ENCODE results near the gene LSM11. TPM values are rescaled to one million over a fixed set of nuclear protein-coding genes. Genes with fewer than 3 reads are reported as not detected.
"Not testable (repeated sequence)": the region's sequence is repeated elsewhere in the genome, so short reads cannot be mapped to it uniquely, and the experiment has no call there.

Gene LSM11
- 1 to 10 TPM; 5.4 to 5.8 TPM for total RNA-seq

DNA sequence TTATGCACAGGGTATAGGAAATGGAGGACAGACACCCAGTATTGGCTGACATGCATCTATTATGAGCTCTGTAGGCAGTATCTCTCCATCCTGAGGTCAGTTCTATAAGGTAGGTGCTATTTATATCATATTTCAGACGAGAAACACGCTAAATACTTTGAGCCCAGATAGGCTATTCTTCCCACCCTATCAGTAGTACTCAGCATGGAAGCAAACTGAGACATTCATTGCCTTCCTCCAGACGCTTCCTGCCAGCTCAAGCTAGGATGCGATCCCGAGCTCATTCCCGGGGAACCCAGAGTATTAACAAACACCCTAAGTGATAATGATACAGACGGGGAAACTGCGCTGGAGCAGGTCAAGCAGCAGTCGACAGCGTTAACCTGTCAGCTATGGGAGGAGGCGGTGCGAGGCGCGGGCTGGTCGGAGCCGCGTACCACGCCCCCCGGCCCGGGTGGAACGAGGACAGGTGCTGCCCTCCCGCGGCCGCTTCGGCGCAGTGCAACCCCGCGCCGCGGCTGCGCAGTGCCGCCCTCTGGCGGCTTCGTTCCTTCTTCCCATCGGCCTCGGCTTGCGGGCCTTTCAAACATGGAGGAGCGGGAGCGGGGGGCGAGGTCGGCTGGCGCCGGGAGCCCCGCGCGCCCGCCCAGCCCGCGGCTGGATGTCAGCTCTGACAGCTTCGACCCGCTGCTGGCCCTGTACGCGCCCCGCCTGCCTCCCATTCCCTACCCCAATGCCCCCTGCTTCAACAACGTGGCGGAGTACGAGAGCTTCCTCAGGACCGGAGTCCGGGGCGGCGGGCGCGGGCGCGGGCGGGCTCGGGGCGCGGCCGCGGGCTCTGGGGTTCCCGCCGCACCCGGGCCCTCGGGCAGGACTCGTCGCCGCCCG is at the start of gene LSM11:
TSS of gene LSM11 (plus strand) at position 550 of the 888 bp plus-strand sequence. CDS start at position 589, 39 bp downstream.
- Mint-ChIP-seq H3K27me3 (no peaks in the 10 kb centered on the region), H3K36me3 (ENCODE audit: low read depth) (peaks cover 10% of the 10 kb centered on the region), H3K9me3 (no peaks in the 10 kb centered on the region), H3K4me3 (peak within 1 kb of the TSS; percentile 82), H3K4me1 (peaks cover 41% of the 10 kb centered on the region), H3K27ac (peak within 1 kb of the TSS; percentile 76)
- ChIA-PET POLR2A (interaction anchor here (0.7 to 2.2 kb wide), 7 partner anchors 12 to 600 kb away, joined by 3 to 10 read pairs (median 5); partner anchors contain the start of genes SOX30 and THG1L), CTCF (interaction anchor here (0.6 to 4.7 kb wide), 84 partner anchors 9 to 589 kb away, joined by 3 to 84 read pairs (median 4); partner anchors contain the start of genes C5orf52, CLINT1, NIPAL4 and SOX30)
- peak; percentile 93 for DNase-seq

DNA sequence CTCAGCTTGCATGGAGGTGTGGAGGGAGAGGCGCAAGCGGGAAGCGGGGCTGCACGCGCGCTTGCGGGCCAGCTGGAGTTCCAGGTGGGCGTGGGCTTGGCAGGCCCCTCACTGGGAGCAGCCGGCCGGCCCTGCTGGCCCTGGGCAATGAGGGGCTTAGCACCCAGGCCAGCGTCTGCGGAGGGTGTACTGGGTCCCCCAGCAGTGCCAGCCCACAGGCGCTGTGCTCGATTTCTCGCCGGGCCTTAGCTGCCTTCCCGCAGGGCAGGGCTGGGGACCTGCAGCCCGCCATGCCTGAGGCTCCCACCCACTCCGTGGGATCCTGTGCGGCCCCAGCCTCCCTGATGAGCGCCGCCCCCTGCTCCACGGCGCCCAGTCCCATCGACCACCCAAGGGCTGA is 49.7 kb upstream of the LSM11 start:
- H3K27me3 Mint-ChIP-seq; H3K4me1 Mint-ChIP-seq; DNase-seq; H3K36me3 Mint-ChIP-seq (ENCODE audit: low read depth); H3K27ac Mint-ChIP-seq; POLR2A ChIA-PET; H3K4me3 Mint-ChIP-seq: not testable (repeated sequence)
- CTCF ChIA-PET: interaction anchor here (1.7 kb wide), 1 partner anchor 25 kb away, joined by 6 read pairs; no protein-coding TSS in a partner anchor
- H3K9me3 Mint-ChIP-seq: peaks cover 18% of the 10 kb centered on the region

DNA sequence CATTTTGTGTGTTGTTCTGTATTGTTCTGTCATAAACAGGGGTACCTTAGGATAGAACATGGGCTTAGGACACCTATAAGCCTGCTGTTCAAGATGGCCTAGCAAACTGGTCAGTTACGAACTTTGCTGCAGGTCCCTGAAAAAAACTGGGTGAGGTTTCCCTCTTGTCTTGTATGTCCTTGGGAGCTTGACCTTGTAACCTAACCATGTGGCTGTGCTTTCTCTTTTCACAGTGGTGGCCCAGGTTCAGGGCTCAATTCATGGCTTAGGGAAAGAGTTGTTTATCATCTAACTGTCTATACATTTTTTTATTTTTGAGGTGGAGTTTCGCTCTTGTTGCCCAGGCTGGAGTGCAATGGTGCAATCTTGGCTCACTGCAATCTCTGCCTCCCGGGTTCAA is 47.4 kb upstream of the LSM11 start:
- POLR2A ChIA-PET; DNase-seq; H3K27me3 Mint-ChIP-seq; H3K36me3 Mint-ChIP-seq (ENCODE audit: low read depth); CTCF ChIA-PET; H3K27ac Mint-ChIP-seq; H3K4me1 Mint-ChIP-seq; H3K4me3 Mint-ChIP-seq: not testable (repeated sequence)
- H3K9me3 Mint-ChIP-seq: peaks cover 17% of the 10 kb centered on the region

DNA sequence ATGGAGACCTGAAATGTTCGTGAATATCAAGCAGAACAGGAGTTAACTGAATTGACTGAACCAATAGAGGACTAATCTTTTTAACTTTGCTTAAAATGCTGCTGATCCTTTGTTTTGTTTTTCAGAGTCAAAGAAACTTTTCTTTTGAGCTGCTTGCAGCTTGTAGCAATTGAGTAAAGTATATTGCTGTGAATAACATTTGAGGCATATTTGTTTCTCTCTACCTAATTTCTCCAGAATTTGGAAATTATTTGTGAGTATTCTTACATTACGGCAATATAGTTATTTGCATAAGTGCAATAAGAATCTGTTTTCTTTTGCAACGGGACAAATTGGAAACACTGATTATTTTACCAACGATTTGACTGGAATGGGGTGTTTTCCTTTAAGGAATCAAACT is 44.8 kb upstream of the LSM11 start:
- POLR2A ChIA-PET; H3K4me3 Mint-ChIP-seq; H3K27ac Mint-ChIP-seq; H3K36me3 Mint-ChIP-seq (ENCODE audit: low read depth); H3K4me1 Mint-ChIP-seq; H3K27me3 Mint-ChIP-seq; DNase-seq; CTCF ChIA-PET: not testable (repeated sequence)
- peaks cover 13% of the 10 kb centered on the region for H3K9me3 Mint-ChIP-seq

DNA sequence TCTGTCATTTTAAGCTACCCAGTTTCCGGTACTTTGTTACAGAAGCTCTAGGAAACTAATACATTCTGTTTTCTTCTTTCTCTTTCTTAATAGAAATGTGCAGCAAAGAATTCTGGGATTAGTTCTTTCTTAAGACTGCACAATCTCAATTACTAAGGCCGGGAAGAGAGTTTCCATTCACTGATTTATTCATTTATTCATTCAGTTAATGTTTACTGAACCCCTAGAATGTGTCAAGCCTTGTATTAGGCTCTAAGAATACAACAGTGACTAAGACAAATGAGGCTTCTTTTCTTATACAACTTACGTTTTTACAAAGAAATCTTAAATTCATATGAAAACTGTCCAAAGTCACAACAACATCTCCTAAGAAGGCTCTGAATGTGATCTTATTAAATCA is 39.8 kb upstream of the LSM11 start:
- POLR2A ChIA-PET: no interaction called here
- Mint-ChIP-seq H3K36me3 (ENCODE audit: low read depth) (no peaks in the 10 kb centered on the region), H3K9me3 (peaks cover 5% of the 10 kb centered on the region), H3K27me3 (peaks cover 8% of the 10 kb centered on the region), H3K4me1 (no peaks in the 10 kb centered on the region), H3K4me3 (no peak overlapping the region), H3K27ac (no peak overlapping the region)
- DNase-seq: no peak
- CTCF ChIA-PET: no interaction called here

DNA sequence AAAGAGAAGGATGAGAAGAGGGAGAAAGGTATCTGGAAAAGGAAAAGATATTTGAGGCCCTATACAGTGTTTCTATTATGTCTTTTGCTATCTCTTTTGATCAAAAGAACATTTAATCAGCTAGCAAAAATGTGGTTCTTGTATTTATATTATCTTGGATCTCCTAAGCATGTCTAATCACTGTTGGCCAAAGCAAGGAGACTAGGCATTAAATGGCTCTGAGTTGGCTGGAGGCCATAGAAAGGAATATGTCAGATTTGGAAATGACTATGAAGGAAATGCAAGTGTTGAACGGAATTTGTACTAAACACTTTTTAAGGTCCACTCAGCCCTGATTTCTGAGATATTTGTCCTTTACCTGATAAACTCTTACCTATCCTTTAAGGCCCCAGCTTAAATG is 34.6 kb upstream of the LSM11 start:
- ChIA-PET POLR2A (no interaction called here), CTCF (interaction anchor here (1.0 to 2.6 kb wide), 2 partner anchors 8 to 9 kb away, joined by 3 to 9 read pairs; no protein-coding TSS in a partner anchor)

DNA sequence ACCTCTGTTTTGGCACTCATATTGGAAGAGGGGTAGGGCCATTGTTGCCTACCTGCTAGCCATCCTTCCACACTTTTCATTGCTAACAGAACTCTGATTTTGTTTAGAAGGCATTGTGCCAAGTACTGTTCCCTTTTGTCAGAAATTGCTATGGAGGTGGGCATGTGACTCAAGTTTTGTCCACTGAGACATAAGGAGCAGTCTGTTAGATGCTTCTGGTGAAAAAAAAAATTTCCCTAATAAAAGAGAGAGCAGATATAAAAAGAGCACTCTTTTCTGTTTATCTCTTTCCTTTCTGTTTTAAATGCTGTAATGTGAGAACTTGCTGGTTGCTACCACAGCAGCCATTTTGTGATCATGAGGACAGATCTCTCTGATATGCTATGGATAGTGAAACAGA is 34.2 kb upstream of the LSM11 start:
- Mint-ChIP-seq H3K4me3 (no peak overlapping the region), H3K9me3 (no peaks in the 10 kb centered on the region), H3K27me3 (peaks cover 6% of the 10 kb centered on the region), H3K36me3 (ENCODE audit: low read depth) (peaks cover 2% of the 10 kb centered on the region), H3K4me1 (peaks cover 17% of the 10 kb centered on the region), H3K27ac (no peak overlapping the region)
- CTCF ChIA-PET: interaction anchor here (1.0 to 2.6 kb wide), 2 partner anchors 8 to 9 kb away, joined by 3 to 9 read pairs; no protein-coding TSS in a partner anchor
- no peak for DNase-seq
- POLR2A ChIA-PET: no interaction called here

More for the DNA sequence above, 34.6 kb upstream of the LSM11 start:
- Mint-ChIP-seq H3K4me1 (peaks cover 15% of the 10 kb centered on the region), H3K9me3 (no peaks in the 10 kb centered on the region), H3K4me3 (no peak overlapping the region), H3K36me3 (ENCODE audit: low read depth) (peaks cover 2% of the 10 kb centered on the region), H3K27me3 (peaks cover 8% of the 10 kb centered on the region), H3K27ac (no peak overlapping the region)
- DNase-seq: no peak

DNA sequence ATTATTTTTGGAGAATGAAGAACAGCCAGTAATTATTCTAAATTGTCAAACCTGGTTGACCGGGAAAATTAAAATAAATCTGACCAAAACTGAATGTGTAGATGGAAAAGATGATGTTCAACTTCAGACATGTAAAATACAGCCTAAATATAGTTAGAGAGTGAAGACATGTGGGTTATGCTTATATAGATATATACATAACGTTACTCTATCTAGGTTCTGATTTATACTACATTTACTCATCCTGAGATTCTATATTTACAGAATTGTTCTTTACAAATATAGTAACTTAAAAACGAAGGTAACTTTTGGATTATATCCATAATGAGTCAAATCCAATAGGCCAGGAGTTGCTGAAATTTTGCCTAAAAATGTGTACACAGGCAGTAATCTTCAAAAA is 33.1 kb upstream of the LSM11 start:
- H3K4me3 Mint-ChIP-seq: no peak overlapping the region
- peaks cover 2% of the 10 kb centered on the region for H3K36me3 Mint-ChIP-seq (ENCODE audit: low read depth)
- H3K27me3 Mint-ChIP-seq: peaks cover 1% of the 10 kb centered on the region
- ChIA-PET CTCF (interaction anchor here (1.0 kb wide), 1 partner anchor 33 kb away, joined by 4 read pairs; the partner anchor contains the start of gene LSM11), POLR2A (no interaction called here)
- H3K4me1 Mint-ChIP-seq: peaks cover 22% of the 10 kb centered on the region
- no peak for DNase-seq
- no peak overlapping the region for H3K27ac Mint-ChIP-seq
- H3K9me3 Mint-ChIP-seq: no peaks in the 10 kb centered on the region

DNA sequence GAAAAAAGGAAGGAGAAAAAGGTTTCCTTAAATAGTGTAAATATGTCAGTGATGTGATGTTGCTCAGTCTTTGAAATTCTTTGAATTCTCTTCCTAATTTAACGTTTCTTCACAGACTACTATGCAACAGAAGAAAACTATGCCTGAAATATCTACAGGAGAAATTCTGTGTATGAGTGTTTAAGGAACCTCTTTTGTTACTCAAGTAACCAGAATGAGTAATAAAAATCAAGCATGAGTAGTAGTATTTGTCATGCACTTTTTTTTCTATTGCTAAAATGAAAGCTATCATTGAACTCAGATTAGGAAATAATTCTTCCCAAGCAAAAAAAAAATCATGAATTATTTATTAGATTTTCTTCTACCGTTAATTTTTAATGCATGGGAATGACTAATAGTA is 32.6 kb upstream of the LSM11 start:
- H3K4me3 Mint-ChIP-seq: no peak overlapping the region
- H3K9me3 Mint-ChIP-seq: no peaks in the 10 kb centered on the region
- peaks cover 2% of the 10 kb centered on the region for H3K36me3 Mint-ChIP-seq (ENCODE audit: low read depth)
- H3K27ac Mint-ChIP-seq: no peak overlapping the region
- ChIA-PET POLR2A (interaction anchor here (1.0 kb wide), 1 partner anchor 139 kb away, joined by 3 read pairs; no protein-coding TSS in a partner anchor), CTCF (interaction anchor here (1.0 kb wide), 1 partner anchor 32 kb away, joined by 4 read pairs; the partner anchor contains the start of gene LSM11)
- DNase-seq: no peak
- peaks cover 22% of the 10 kb centered on the region for H3K4me1 Mint-ChIP-seq
- H3K27me3 Mint-ChIP-seq: no peaks in the 10 kb centered on the region

DNA sequence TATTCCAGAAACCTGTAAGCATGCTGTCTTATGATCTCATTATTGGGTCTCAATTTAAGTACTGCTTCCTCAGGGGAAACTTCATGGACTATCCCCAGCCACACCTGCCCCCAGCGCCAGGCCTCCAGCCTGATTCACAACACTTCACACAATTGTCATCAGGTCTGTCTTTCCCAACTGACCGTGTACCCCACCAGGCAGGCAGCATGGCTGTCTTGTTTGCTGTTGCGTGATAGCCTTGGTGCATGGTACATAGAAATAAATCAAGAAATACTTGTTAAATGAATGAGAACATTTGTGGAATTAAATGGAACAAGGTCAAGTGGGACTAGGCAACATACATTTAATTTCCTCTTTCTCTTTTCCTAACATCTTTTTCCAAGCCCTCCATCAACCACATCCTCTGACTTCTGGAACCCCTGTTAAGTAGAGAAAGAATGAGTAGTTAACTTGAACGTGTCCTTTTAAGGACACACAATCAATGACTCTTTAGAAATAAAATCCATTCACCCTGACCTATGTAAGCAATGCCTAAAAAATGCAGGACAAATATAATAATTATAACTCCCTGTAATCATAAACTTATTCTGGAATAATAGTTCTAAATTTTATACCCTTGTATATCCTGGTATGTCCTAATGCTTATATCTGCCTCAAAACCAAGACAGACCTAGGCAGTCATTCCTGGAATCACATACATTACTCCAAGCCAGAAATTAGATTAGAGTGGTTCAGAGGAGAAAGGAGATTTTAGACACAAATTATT is 29.5 kb upstream of the LSM11 start:
- no peak for DNase-seq
- H3K36me3 Mint-ChIP-seq (ENCODE audit: low read depth): peaks cover 2% of the 10 kb centered on the region
- H3K9me3 Mint-ChIP-seq: no peaks in the 10 kb centered on the region
- H3K4me1 Mint-ChIP-seq: peaks cover 44% of the 10 kb centered on the region
- H3K4me3 Mint-ChIP-seq: no peak overlapping the region
- POLR2A ChIA-PET: no interaction called here
- H3K27me3 Mint-ChIP-seq: no peaks in the 10 kb centered on the region
- no peak overlapping the region for H3K27ac Mint-ChIP-seq
- CTCF ChIA-PET: no interaction called here

DNA sequence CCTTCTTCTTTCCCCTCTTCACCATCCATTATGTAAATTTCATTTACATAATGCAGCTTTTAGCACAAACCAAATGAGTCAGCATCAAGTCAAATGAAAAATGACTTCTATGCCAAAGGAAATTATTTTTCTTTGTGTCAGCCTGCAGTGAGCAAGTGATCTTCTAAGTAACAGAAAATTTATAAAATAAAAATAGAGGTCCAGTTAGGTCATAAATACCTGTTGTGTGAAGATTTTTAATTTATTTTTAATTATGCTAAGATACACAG is 29.0 kb upstream of the LSM11 start:
- POLR2A ChIA-PET: no interaction called here
- Mint-ChIP-seq H3K4me3 (no peak overlapping the region), H3K9me3 (no peaks in the 10 kb centered on the region)

DNA sequence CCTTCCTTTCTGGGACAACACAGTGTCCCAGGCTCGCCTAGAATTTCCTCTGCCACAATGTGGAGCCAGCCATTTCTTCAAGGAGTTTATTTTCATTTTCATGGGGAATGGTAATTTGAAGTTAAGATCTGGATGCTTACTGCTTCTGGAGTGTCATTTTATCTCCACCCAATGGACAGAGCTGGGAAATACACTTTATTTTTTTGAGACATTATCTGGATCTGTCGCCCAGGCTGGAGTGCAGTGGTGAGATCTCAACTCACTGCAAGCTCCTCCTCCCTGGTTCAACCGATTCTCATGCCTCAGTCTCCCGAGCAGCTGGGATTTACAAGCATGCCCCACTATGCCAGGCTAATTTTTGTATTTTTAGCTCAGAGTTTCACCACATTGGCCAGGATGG is 25.0 kb upstream of the LSM11 start:
- H3K27me3 Mint-ChIP-seq: no peaks in the 10 kb centered on the region
- ChIA-PET CTCF (interaction anchor here (0.7 to 4.2 kb wide), 43 partner anchors 9 to 471 kb away, joined by 3 to 43 read pairs (median 5); partner anchors contain the start of genes LSM11 and THG1L), POLR2A (interaction anchor here (0.6 to 2.2 kb wide), 6 partner anchors 13 to 179 kb away, joined by 3 to 10 read pairs (median 5); partner anchors contain the start of gene THG1L)
- H3K4me1 Mint-ChIP-seq: peaks cover 33% of the 10 kb centered on the region
- no peak overlapping the region for H3K4me3 Mint-ChIP-seq
- H3K36me3 Mint-ChIP-seq (ENCODE audit: low read depth): peaks cover 1% of the 10 kb centered on the region
- DNase-seq: no peak
- no peak overlapping the region for H3K27ac Mint-ChIP-seq
- H3K9me3 Mint-ChIP-seq: no peaks in the 10 kb centered on the region

More for the DNA sequence above, 29.0 kb upstream of the LSM11 start:
- no peaks in the 10 kb centered on the region for H3K27me3 Mint-ChIP-seq
- DNase-seq: no peak
- H3K36me3 Mint-ChIP-seq (ENCODE audit: low read depth): peaks cover 2% of the 10 kb centered on the region
- no peak overlapping the region for H3K27ac Mint-ChIP-seq
- H3K4me1 Mint-ChIP-seq: peaks cover 42% of the 10 kb centered on the region
- CTCF ChIA-PET: no interaction called here

DNA sequence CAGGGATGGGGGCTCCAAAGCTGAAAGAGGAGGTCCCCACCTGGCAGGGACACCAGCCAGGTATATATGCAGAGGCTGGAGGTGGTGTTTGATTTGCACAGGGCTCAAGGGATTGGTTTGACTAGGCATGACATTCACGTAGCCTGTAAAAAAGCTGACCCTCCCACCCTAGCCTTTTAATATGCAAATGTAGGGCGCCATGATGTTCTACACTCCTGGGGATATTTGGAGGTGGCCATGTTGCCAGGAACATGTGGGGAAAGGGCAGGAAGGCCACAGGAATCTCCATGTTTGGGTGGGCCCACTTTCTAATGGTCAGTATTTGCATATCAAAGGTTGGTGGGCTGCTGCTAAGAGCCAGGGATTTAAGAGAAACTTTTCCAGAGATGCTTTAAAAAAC is 24.3 kb upstream of the LSM11 start:
- H3K27ac Mint-ChIP-seq: no peak overlapping the region
- peaks cover 33% of the 10 kb centered on the region for H3K4me1 Mint-ChIP-seq
- H3K36me3 Mint-ChIP-seq (ENCODE audit: low read depth): peaks cover 6% of the 10 kb centered on the region
- H3K9me3 Mint-ChIP-seq: no peaks in the 10 kb centered on the region
- ChIA-PET CTCF (interaction anchor here (0.7 to 4.2 kb wide), 37 partner anchors 10 to 1660 kb away, joined by 3 to 43 read pairs (median 5); partner anchors contain the start of genes LSM11 and THG1L), POLR2A (interaction anchor here (1.1 to 2.2 kb wide), 2 partner anchors 12 to 178 kb away, joined by 5 to 10 read pairs; partner anchors contain the start of gene THG1L)
- H3K4me3 Mint-ChIP-seq: no peak overlapping the region
- H3K27me3 Mint-ChIP-seq: no peaks in the 10 kb centered on the region
- no peak for DNase-seq
